ENCODE data around the gene SALL3.

GRCh38 chr18:78948221-78948620, 31.4 kb upstream of the SALL3 start:
- TF ChIP-seq CTCF (IDR thresholded peaks at IDR 0.05) (no peak), POLR2A (IDR thresholded peaks at IDR 0.05) (no peak), POLR2AphosphoS5 (IDR thresholded peaks at IDR 0.05) (no peak)
